Keratinocyte (primary cell): Measurements from ENCODE around the gene SDK2. TPM values are rescaled to one million over a fixed set of nuclear protein-coding genes. Genes with fewer than 3 reads are reported as not detected.

Source experiments
- DNase-seq: peaks from one replicate; pipeline ENCODE4 v3.0.0-alpha.2; 2011; ENCODE audit warnings: low read depth, missing footprints, low spot score
- FAIRE-seq: peaks from 2 replicates; lab custom pipeline; 2011; peaks lifted over from hg19 to GRCh38; lab: Jason Lieb, UNC
- H2AFZ ChIP-seq: 2 replicates; pipeline ENCODE4 v1.6.0; 2012; ENCODE audit warnings: low read length, control low read depth, inconsistent platforms; ENCODE audit not compliant: control insufficient read depth
- H3K27ac ChIP-seq: 2 replicates; pipeline ENCODE4 v1.5.1; 2011; ENCODE audit warnings: low read length; ENCODE audit not compliant: control insufficient read depth, insufficient read depth
- H3K27me3 ChIP-seq: 3 replicates; pipeline ENCODE4 v1.6.0; 2011; ENCODE audit warnings: low read length; ENCODE audit not compliant: control insufficient read depth, insufficient read depth; ENCODE audit errors: extremely low read depth
- H3K36me3 ChIP-seq, 2 experiments: 2 replicates in 1 of 2; 3 replicates in 1 of 2; pipeline ENCODE4 v1.5.1; 2011; ENCODE audit warnings: low read length in 2 of 2, mild to moderate bottlenecking in 1 of 2; ENCODE audit not compliant: control insufficient read depth in 2 of 2, insufficient read depth in 2 of 2; ENCODE audit errors: extremely low read depth in 1 of 2
- H3K4me1 ChIP-seq: 3 replicates; pipeline ENCODE4 v1.5.1; 2011; ENCODE audit warnings: low read length; ENCODE audit not compliant: control insufficient read depth, insufficient read depth; ENCODE audit errors: extremely low read depth
- H3K4me2 ChIP-seq: 3 replicates; pipeline ENCODE4 v1.6.0; 2011; ENCODE audit warnings: low read depth, low read length; ENCODE audit not compliant: control insufficient read depth, insufficient read depth; ENCODE audit errors: extremely low read depth
- H3K4me3 ChIP-seq, 3 experiments: fragments of 200-600 bp in 1 of 3; sonication (generic) in 1 of 3; 2 replicates in 2 of 3; 3 replicates in 1 of 3; pipeline ENCODE4 v1.5.1; 2011 to 2016; ENCODE audit warnings: low read length in 3 of 3, mild to moderate bottlenecking in 3 of 3, control low read depth in 2 of 3, inconsistent platforms in 1 of 3, low read depth in 1 of 3, mixed read lengths in 1 of 3, mixed run types in 1 of 3, moderate library complexity in 1 of 3; ENCODE audit not compliant: control insufficient read depth in 2 of 3, insufficient read depth in 2 of 3; ENCODE audit errors: extremely low read depth in 1 of 3
- H3K79me2 ChIP-seq: 2 replicates; pipeline ENCODE4 v1.6.0; 2012; ENCODE audit warnings: low read length; ENCODE audit not compliant: control insufficient read depth, insufficient read depth
- H3K9ac ChIP-seq: 3 replicates; pipeline ENCODE4 v1.6.0; 2011; ENCODE audit warnings: low read length; ENCODE audit not compliant: control insufficient read depth, insufficient read depth; ENCODE audit errors: extremely low read depth
- H3K9me1 ChIP-seq: 3 replicates; pipeline ENCODE4 v1.6.0; 2011; ENCODE audit warnings: low read length; ENCODE audit not compliant: control insufficient read depth, insufficient read depth; ENCODE audit errors: extremely low read depth
- H3K9me3 ChIP-seq: 2 replicates; pipeline ENCODE4 v1.5.1; 2012; ENCODE audit warnings: low read depth, low read length; ENCODE audit not compliant: control insufficient read depth
- H4K20me1 ChIP-seq: 3 replicates; pipeline ENCODE4 v1.6.0; 2011; ENCODE audit warnings: low read length; ENCODE audit not compliant: control insufficient read depth, insufficient read depth; ENCODE audit errors: extremely low read depth
- CTCF ChIP-seq, 3 experiments: IDR thresholded peaks in 1 of 3; conservative IDR thresholded peaks in 1 of 3; optimal IDR thresholded peaks in 1 of 3; 2 replicates in 2 of 3; 3 replicates in 1 of 3; pipeline versions ENCODE3 to v1.5.1; 2011; ENCODE audit warnings: low read length in 3 of 3, mild to moderate bottlenecking in 3 of 3, moderate library complexity in 2 of 3, control low read depth in 1 of 3, inconsistent platforms in 1 of 3; ENCODE audit not compliant: insufficient read depth in 2 of 3; ENCODE audit errors: extremely low read depth in 1 of 3
- EZH2 ChIP-seq: IDR thresholded peaks from one replicate; pipeline ENCODE4 v1.6.1; 2012; ENCODE audit warnings: inconsistent platforms, mild to moderate bottlenecking, low read length, moderate library complexity
- dilution Hi-C: fragments of 300-500 bp; cut with MboI; formaldehyde crosslinking; loops from one replicate; pipeline ENCODE4 v1.7.0; 2020; ENCODE audit warnings: low sequenced_read_pairs; ENCODE audit not compliant: extremely low pct_ligation_motif_present
- polyA plus RNA-seq, 5 experiments: library from polyadenylated mRNA; depleted of rRNA in 3 of 5; stranded (reverse) in 3 of 5; stranded (forward) in 1 of 5; unstranded in 1 of 5; fragments of >200 nt; gene quantifications; 1 replicate in 1 of 5; 2 replicates in 3 of 5; 3 replicates in 1 of 5; pipeline versions ENCODE4 v1.2.1 to v1.2.3, GENCODE V29; 2011 to 2012; ENCODE audit warnings: missing spikeins in 2 of 5, low read depth in 1 of 5, low replicate concordance in 1 of 5

The SDK2 gene
- polyA plus RNA-seq, 1 donor (not counting 4 experiments of a cell fraction or from before 2014, with no cell fraction given): 1.8 TPM

GRCh38 chr17:73285603-73285908, 358.7 kb downstream of the SDK2 start:
- FAIRE-seq (no peak), DNase-seq (no peak)
- peaks cover 3 to 6% of the 10 kb centered on the region in 2 experiments for H3K36me3 ChIP-seq
- H3K4me3 ChIP-seq: no peak overlapping the region
- dilution Hi-C loops: no loop called here
- H4K20me1 ChIP-seq: peaks cover 6% of the 10 kb centered on the region
- H3K9me3 ChIP-seq: no peaks in the 10 kb centered on the region
- H2AFZ ChIP-seq: no peak overlapping the region
- no peaks in the 10 kb centered on the region for H3K27me3 ChIP-seq
- peaks cover 3% of the 10 kb centered on the region for H3K79me2 ChIP-seq
- H3K4me1 ChIP-seq: peaks cover 13% of the 10 kb centered on the region
- TF ChIP-seq EZH2: no peak
- TF ChIP-seq CTCF (optimal IDR thresholded peaks at IDR 0.05 in 1 of 3, IDR thresholded peaks at IDR 0.05 in 1 of 3, conservative IDR thresholded peaks at IDR 0.05 in 1 of 3; ENCODE audit: extremely low read depth in 1 of 3, insufficient read depth in 2 of 3, low read length in 3 of 3): no peak
- no peak overlapping the region for H3K9ac ChIP-seq
- no peaks in the 10 kb centered on the region for H3K9me1 ChIP-seq
- H3K4me2 ChIP-seq: no peak overlapping the region
- H3K27ac ChIP-seq: no peak overlapping the region

GRCh38 chr17:73284906-73285602, 359.2 kb downstream of the SDK2 start:
- Histone ChIP-seq H3K36me3 (peaks cover 3 to 6% of the 10 kb centered on the region in 2 experiments), H4K20me1 (peaks cover 4% of the 10 kb centered on the region), H3K9ac (no peak overlapping the region), H3K27me3 (no peaks in the 10 kb centered on the region), H3K4me3 (no peak overlapping the region), H3K27ac (no peak overlapping the region), H3K4me1 (peaks cover 13% of the 10 kb centered on the region), H3K79me2 (peaks cover 3% of the 10 kb centered on the region), H3K9me3 (no peaks in the 10 kb centered on the region), H3K9me1 (no peaks in the 10 kb centered on the region), H3K4me2 (no peak overlapping the region), H2AFZ (no peak overlapping the region)
- no peak for DNase-seq
- dilution Hi-C loops: no loop called here
- FAIRE-seq: no peak
- TF ChIP-seq EZH2 (no peak), CTCF (optimal IDR thresholded peaks at IDR 0.05 in 1 of 3, IDR thresholded peaks at IDR 0.05 in 1 of 3, conservative IDR thresholded peaks at IDR 0.05 in 1 of 3; ENCODE audit: extremely low read depth in 1 of 3, insufficient read depth in 2 of 3, low read length in 3 of 3) (no peak)
